ENCODE data around the gene RAB44.
"Not testable (repeated sequence)": the region's sequence is repeated elsewhere in the genome, so short reads cannot be mapped to it uniquely, and the experiment has no call there.

The RAB44 gene

DNA sequence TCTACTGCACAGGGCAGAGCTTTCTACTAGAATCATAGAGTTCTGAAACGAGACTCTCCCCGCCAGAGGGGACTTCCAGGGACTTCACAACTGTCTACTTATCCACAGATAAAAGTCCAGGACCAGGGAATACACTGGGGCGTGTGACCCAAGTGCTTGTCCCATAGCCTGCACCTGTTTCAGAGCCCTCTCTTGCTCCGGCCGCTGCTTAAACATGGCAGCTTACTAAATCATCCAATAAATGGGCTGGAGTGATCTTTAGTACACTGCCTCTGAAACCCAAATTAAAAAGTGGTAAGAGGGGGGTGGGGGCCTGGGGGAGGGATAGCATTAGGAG is 8.9 kb upstream of the RAB44 start:
- FAIRE-seq = no peak

DNA sequence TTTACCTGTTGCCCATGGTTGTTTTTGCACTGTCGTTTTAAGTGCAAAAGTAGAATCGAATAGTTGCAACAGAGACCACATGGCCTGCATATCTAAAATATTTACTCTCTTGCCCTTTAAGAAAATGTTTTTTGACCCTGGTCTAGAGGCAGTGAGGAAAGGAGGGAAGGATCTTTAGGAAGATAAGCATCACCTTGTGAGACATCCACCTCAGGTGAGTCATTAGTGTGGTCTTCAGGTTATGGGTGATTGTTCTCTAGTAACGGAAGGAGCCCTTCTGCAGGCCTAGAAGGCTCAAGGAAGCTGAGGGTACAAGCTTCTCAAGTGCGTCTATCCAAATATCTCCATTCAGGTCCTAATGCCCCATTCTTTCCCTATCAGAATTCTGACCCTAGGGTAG is 6.6 kb upstream of the RAB44 start:
- FAIRE-seq = no peak

DNA sequence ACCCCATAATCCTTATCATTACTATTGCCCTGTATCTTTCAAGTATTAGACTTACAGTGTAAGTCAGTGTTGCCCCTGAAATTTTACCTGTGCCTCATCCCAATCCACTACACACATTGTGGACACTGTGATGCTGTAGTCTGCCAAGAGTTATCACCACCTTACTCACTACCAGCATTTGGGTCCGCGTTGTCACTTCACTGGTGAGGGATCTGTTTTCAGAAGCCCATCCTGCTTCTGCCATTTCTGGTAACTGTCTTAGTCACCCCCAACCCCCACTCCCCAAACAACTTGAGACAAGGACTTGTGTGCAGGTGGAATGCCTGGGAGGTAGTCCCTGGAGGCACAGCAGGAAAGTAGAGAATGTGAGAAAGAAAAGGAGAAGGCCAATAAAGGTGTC is 6.0 kb upstream of the RAB44 start:
- FAIRE-seq = no peak

DNA sequence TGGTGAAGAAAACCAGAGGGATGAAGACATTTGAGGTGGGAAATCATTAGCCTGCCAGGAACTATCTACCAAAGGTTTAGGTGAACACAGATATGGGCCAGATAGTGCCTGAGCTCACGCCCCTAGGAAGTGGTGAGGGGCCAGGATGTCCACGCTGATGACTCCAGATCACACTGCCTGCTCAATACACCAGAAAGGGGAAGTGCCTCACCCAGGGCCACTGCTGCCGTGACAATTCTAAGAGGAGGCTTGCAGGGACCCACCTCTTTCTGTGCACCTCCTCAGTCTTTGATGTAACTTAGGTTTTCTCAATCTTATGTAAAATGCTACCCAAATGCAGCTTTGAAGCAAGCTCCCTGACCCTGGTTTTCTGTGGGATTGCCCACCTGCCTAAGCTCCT is 5.4 kb upstream of the RAB44 start:
- FAIRE-seq = no peak

DNA sequence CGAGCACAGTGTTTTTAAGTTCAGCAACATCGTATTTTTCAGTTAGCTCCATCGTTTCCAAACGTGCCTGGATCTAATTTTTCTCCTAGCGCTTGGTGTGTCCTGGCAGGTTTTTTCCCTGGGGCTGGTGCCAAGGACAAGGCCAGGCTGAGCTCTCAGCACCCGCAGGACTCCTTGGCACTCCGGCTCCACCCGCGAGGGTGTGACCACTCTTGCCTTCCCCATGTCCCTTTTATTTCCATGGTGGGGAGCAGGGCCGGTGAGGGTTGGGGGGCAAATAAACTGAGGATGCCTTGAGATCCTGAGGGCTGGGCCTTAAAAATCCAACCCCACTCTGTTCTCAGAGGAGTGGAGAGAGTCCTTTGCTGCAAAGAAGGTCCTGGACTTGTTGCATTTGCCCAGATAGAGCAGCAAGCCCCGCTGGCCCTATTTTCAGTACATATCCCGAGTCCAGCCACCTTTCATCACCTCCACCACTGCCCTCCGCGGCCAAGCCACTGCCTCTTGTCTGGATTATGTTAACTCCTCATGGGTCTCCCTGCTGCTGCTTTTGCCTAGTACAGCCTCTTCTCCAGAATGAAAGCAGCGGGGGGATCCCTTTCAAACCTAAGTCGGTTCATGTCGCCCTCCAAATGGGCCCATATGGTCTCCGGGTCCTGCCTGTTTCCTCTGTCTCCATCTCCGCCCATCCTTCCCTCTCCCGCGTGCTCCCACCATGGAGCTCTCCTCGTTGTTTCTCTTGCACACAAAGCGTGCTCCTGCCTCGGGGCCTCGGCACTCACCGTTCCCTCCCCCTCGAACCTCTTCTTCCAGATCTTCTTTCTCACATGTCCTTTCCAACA is 4.5 kb upstream of the RAB44 start:
- FAIRE-seq = no peak

DNA sequence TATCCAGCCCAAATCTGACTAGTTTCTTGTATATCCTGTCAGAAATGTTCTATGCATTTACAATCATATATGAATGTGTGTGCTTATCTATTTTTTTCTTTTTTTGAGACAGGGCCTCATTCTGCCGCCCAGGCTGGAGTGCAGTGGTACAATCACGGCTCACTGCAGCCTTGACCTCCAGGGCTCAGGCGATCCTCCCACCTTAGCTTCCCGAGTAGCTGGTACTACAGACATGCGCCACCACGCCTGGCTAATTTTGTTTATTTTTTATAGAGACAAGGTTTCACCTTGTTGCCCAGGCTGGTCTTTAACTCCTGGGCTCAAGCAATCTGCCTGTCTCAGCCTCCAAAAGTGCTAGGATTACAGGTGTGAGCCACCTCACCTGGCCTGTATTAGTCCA is 3.0 kb upstream of the RAB44 start:
- no peak for FAIRE-seq

DNA sequence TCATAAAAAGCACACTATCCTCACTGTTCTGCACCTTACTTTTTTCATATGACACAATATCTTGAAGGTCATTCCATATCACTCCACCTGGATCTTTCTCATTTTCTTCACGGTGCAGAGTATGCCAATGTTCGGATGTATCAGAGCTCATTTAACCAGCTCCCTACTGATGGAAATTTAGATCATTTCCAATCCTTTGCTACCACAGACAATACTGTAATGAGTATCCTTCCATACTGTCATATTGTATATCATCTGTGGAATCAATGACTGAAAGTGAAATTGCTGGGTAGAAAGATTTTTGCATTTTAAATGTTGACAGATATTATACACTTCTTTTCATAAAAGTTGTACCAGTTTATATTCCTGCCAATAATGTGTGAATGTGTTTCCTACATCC is 2.2 kb upstream of the RAB44 start:
- FAIRE-seq = no peak

DNA sequence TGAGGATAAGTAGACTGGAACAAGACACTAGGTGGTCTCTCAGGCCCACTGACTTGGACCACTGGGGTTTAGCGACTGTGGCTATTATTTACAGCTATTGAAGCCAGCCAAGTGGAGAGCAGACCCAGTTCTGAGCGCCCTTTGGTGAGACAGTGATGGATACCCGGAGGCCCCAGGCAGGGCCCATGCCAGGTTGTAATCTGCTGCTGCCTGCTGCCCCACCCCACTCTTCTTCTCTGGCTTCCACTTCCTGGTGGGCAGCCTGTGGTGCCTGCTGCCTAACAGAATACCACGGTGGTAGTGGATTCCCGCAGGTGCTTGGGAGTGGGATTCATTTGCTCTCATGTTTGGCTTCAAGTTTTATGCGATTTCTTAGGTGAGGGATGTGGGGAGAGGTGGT is 570 bp downstream of the RAB44 start:
- FAIRE-seq = no peak

DNA sequence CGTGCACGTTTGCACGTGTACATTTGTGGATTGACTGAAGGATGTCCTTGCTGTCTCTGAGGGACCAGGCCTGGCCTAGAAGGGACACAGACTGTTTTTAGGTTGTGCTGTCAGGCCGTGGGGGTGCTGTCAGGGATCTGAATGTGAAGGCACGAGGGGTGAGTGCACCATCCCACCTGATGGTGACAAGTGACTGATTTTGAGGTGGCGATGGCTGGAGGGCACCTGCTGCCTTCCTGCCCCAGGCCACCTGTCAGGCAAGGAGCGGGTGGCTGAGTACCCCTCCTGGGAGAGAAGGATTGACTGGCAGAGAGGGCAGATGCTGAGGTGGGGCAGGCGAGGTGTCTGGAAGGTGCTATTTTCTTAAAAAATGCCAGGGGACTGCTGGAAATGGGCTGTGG is 1.2 kb downstream of the RAB44 start:
- no peak for FAIRE-seq

DNA sequence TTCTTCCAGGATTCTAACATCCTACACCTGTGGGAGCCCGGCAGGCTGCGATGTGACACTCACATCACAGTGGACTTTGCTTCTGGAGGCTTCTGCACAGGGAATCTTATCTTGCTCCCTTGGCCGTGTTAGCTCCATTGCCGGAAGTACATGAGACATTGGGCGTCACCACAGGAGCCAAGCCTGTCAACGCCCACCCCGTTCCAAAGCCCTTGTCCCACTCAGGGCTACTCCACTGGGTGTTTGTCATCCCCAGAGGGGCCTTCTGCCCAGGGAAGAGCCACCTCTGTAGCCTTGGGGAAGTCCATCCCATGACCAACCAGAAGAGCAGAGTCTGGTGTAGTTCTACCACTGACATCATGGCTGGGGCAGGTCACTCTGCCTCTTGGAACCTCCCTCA is 1.7 kb downstream of the RAB44 start:
- FAIRE-seq = no peak

DNA sequence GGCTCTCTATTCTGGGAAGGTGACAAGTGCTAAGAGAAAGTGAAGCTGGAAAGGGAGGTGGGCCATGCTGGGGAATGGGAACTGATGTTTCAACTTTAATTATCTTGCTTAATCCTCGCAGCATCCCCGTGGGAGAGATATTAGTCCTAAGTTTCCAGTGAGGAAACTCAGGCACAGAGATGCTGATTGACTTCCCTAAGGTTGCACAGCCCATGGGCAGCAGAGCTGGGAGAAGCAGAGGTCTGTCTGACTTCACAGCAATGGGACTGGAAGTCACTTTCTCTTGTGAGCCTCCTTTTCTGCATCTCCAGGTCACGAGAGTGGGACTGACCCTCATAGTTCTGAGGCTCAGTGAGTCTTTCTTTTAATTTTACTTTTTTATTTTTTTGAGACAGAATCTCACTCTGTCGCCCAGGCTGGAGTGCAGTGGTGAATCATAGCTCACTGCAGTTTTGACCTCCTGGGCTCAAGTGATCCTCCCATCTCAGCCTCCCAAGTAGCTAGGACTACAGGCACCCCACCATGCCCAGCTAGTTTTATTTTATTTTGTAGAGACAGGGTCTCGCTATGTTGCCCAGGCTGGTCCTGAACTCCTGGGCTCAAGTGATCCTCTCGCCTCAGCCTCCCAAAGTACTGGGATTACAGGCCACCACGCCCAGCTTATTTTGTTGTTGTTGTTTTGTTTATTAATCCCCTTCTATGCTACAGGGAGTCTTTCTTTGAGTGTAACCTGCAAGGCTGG is 2.6 kb downstream of the RAB44 start:
- FAIRE-seq = no peak

DNA sequence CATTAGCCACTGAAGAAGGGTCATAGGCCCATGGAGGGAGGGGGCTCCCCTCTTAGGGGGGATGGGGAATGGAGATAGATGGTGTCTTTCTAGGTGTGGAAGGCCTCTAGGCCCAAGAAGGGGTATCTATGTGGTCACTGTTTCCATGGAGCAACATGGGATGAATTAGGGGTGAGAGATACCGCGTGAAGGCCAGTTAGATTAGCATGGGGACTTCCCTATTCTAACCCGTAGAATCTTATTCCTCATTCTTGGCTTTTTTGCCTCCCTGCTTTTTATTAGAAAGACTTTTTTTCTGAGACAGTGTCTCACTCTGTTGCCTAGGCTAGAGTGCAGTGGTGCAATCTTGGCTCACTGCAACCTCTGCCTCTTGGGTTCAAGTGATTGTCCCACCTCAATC is 3.2 kb downstream of the RAB44 start:
- no peak for FAIRE-seq

DNA sequence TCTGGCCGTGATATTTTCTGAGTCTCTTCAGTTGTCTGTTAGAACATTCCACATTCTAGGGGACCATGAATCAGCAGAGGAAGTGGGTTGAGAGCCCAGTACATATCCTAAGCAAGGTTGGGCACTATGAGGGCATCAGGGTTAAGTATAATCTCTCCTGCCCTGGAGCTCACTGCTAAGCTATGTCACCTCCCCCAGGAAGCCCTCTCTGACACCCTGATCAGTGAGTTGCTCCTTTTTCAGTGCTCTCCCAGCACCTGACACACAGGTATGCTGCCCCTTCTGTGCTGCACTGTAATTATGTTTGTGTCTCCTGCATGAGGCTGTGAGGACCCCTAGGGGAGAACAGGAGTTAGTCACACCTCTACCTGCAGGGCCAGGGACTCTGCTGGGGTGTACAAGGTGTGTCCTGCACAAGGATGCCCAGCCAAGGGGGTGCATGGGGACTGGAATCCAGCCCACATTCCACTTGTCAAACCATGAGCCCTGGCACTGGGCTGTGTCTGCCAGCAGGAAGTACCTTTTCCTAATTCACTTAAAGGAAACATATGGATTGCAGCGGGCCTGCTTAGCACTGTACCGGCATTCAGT is 3.9 kb downstream of the RAB44 start:
- no peak for FAIRE-seq

DNA sequence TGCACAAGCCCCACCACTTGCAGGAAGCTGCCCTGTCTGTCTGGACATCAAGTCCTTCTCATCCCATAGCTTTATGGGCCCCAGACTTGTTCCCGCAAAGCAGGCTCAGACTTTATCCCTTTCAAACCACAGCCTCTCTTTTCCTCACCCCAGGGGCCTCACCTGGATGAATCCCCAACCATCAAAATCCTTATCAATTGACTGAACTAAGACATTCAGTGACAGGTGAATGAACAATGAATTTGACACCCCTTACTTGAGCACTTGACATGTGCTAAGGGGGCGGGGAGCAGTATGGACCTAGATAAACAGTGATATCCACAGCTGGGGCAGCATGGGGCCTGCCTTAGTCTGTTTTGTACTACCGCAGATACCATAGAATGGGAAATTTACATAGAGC is 5.0 kb downstream of the RAB44 start:
- no peak for FAIRE-seq

DNA sequence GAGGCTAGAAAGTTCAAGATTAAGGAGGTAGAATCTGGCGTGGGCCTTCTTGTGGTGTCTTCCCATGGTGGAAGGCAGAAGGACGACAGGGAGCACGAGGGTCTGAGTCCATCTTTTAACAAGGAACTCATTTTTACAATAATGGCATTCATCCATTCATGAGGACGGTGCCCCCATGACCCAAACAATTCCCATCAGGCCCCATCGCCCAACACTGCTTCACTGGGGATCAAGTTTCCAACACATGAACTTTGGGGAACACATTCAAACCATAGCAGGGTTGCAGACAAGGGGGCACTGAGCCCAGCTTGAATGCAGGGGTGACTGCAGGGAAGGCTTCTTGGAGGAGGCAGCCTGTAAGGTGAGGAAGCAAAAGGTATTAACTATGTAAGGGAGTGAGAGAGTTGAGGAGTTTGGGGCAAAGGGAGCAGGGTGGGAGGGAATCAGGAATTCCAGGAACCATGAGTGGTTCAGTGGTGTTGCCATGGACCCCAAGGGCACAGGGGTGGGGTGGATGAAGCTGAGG is 5.5 kb downstream of the RAB44 start:
- no peak for FAIRE-seq

DNA sequence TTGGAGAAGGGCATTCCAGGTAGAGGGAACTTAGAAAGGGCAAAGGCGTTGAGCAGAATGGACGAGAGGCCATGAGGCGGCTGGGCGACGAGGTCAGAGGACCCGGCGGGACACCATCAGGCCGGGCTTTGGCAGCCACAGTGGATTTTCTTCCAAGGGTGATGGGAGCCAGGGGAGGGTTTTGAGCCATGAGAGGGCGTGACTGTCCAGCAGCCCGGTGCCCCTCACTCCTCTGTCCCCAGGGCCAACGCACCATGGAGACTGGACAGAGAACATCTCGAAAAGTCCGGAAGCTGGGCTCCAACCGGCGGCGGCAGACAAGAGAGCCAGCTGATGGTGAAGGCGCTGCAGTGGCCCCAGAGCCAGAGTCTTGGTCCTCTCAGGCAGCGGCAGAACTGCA is 6.4 kb downstream of the RAB44 start:
- FAIRE-seq = no peak

DNA sequence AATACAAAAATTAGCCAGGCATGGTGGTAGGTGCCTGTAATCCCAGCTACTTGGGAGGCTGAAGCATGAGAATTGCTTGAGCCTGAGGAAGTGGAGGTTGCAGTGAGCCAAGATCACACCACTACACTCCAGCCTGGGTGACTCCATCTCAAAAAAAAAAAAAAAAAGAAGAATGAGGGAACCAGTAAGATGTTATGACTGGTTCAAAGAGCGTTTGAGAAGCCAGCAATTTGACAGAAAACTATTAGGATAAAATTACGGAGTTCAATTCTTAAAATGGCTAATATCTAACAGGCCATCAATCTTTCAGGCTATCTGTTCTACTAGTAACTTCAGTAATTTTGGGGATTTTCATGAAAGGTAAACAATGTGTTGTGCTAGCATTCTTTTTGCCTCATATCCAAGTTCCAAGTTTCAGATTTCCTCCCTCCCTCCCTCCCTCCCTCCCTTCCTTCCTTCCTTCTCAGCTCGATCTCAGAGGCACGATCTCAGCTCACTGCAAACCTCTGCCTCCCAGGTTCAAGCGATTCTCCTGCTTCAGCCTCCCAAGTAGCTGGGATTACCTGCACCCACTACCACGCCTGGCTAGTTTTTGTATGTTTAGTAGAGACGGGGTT is 7.4 kb downstream of the RAB44 start:
- not testable (repeated sequence) for FAIRE-seq

DNA sequence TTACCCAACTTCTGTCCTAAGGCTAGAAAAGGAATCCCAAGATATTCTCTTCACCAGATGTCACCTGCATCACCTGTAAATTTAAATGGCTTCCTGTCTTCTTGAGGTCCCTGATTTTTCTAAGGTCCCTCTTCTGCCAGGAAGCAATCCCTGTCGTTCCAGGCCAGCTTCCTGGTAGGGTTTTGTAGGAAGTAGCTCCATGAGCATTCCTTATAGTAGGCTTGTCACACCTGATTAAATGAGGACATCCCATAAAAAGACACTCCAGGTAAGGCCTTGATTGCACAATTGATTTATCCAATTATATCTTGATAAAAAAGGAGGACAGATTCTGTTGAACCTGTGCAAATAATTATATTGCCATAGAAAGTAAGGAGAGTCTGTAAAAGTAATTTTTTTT is 8.7 kb downstream of the RAB44 start:
- no peak for FAIRE-seq

DNA sequence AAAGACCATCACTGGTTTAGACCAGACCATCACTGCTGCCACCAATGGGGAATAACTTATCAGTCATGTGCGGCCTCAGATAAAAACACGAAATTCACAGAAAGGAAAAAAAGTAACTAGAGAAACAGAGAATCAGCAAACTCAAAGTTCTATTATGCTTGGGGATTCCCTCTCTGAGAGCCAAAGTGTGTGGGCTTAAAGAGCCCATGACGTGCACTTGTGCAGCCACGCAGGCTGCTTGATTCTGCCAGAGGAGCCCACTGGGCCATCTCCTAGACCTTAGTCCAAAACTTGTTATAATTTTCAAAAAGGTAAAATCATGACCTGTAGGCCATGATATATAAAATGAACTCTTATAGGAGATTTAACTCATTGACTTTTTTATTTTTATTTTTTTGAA is 15.2 kb downstream of the RAB44 start:
- no peak for FAIRE-seq

DNA sequence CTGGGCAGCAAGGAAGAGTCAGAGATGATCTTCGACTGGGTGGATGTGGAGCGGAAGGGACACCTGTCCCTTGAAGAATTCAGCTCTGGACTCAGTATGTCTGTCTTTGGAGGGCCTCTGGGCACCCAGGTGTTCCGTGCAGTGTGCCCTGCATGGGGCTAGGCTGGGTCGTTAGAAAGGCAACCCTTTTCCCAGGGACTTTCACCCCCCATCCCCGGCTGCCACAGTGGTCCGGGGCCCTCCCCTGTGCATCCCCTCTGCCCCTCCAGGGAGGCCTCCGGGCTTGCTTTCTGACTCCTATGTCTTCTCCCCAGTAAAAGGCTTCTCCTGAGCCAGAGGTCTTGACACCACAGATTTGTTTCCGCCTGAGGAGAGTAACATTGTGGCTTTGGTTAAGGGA is 16.2 kb downstream of the RAB44 start:
- no peak for FAIRE-seq

DNA sequence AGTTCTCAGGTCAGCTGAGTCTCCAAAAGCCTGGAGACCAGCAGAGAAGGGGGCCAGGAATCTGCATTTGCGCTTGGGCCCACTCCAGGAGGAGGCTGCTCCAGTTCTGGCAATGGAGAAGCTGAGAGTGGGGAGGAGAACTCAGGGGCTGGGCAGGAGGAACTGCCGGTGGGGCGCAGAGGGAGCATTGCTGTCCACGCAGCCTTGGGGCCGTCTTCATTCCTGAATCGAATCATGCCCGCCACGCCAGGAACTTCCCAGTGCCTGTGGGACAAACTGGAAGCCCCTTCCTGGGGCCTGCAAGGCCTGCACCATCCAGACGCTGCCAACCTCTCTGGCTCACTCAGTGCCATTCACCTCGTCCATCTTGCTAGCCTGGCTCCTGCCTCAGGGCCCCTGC is 16.9 kb downstream of the RAB44 start:
- no peak for FAIRE-seq

DNA sequence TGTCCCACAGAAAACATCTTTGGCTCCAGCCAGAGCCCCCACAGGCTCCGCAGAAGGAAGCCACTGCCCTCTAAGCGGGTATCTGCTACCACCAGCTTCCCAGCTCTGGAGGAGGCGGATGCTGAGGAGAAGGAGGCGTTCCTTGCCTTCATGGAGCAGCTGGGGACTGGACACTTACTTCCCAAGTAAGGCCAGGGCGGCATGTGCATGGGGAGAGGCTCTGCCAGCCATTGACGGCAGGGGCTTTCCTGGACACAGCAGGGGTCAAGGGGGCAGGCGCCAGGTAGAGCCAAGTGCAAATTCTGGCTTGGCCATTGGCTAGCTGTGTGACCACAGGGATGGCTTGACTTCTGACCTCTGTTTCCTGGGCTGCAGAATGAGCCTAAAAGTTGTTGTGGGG is 17.8 kb downstream of the RAB44 start:
- FAIRE-seq = no peak

DNA sequence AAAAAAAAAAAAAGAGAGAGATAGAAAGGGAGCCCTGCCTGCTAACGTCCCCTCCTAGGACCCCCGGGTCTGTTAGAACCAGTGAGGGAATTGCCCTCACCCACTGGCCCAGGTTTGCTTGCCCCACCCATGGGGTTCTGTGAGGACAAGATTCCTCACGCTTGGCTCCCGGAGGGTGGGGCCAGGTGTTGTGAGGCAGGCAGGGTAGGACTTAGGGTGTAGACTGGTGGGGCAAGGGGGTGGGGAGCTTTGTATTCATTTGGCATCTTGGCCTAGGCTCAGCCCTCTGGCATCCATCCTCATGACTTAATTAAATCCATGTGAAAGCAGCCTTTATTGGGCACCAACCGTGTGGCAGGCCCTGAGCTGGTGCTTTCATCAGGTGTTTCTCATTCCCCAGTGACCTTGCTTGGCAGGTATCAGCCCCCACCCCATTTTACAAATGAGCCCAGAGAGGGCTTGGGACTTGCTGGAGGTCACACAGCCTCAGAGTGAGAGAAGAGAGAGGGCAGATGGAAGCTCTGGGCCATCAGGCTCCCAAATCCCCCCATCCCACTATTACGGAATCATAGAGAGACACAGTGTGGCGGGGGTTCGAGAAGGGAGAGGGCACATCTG is 19.0 kb downstream of the RAB44 start:
- no peak for FAIRE-seq
